Left ventricle myocardium superior (tissue), 1 donor: ENCODE measurements around the gene CRADD. TPM values are rescaled to one million over a fixed set of nuclear protein-coding genes. Genes with fewer than 3 reads are reported as not detected.

Experiments used
- ATAC-seq: fragments of 200-7000 bp; cut with Tn5 transposase; one replicate; pipeline ENCODE4 v1.9.1; 2020; ENCODE audit warnings: mild to moderate bottlenecking, moderate library complexity
- DNase-seq: peaks from one replicate; pipeline ENCODE4 v3.0.0-alpha.2; 2020
- intact Hi-C: fragments of 100-400 bp; cut with micrococcal nuclease; formaldehyde crosslinking; loops from one replicate; pipeline ENCODE4 v1.11.0; 2022
- total RNA-seq: library from RNA; stranded (reverse); fragmentation: NEBNext Ultra II Directional; extraction: Animal tissue kit (Norgen Biotek cat#: 25700); gene quantifications from one replicate; pipeline ENCODE4 v1.2.1, GENCODE V29; 2021
- donor health status: DM: no; HTN: yes; CAD: no; lungs with severe emphysema.

The CRADD gene
- total RNA-seq, 1 donor from 2014 or later: 30.4 TPM

DNA sequence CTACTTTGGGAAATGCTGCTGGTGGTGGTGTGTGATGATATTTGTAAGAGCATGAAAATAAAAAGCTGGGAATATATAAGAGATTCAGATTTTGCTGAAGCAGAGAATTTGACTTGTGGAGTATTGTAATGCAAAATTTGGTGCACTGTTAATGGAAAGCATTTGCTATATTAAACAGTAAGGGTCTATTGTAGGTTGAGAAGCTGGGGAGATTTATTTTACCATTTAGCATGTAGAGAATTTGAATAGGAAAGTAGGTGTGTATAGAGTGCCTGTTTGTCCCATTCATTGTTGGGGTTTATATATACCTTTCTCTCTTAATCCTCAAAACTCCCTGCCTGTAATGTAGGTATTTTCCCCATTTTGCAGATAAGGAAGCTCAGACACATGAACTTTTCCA lies 48.4 kb downstream of the CRADD start:
- DNase-seq (no peak), ATAC-seq (no peak)
- intact Hi-C loops: no loop called here

DNA sequence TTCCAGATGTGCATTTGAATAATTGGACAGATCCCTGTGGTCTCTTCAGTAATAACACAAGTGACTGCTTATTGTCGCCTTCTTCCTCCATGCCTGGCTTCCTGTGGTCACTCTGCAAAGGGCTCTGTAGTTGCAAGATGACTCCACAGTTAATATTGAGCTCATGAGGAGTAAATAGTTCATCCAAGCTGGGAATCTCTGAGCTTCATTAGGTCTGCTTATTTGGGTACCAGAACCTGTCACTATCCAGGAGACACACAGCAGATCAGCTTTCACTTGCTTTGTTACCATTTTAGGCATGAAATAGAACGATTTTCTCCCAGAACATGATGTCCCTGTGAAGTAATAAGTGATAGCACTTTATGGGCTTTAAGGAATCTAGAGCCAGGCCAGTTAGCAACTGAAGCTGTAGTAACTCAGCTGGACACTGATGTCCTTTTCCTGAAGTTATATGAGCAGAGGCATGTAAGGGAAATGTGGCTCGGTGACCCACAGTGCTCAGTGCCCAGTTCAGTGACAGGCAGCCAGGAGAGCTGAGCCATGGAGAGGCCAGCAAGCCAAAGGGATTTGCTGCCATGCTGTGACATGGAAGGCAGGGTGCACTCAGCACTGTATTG lies 50.1 kb downstream of the CRADD start:
- no peak for DNase-seq
- peak; percentile 82 for ATAC-seq
- intact Hi-C loops: no loop called here

DNA sequence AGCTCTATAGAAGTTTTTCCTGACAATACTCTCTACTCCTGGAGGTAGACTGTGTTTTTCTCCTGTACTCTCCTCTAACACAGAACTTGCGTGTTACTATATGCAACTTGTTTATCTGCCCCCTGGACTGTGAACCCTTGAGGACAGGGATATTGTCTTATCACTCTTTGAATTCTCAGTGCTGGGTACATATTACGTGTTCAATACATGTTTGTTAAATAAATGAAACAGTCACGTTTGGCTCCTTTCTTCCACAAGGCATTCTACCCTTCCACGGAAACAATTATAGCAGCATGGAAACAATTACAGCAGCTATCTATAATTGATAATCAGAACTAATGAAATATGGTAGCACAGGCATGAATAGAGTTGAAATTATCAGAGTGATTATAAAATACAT lies 50.7 kb downstream of the CRADD start:
- intact Hi-C loops: no loop called here
- no peak for DNase-seq
- ATAC-seq: no peak

DNA sequence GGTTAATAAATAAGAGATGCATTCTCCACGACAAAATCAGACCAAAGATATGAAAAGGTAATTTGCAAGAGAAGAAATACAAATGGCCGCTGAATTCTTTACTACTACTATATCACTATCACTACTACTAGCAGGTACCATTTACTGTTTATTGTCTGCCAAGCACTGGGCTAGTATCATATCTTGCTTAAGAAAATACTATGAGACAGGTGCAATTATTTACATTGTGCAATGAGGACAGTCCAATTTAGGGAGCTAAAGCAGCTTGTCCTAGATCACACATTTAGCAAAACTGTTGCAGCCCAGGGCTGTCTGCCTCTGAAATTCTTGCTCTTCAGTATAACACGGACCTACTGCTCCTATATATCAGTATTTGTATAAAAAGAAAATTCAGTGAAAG lies 52.8 kb downstream of the CRADD start:
- ATAC-seq (no peak), DNase-seq (no peak)
- intact Hi-C loops: no loop called here

DNA sequence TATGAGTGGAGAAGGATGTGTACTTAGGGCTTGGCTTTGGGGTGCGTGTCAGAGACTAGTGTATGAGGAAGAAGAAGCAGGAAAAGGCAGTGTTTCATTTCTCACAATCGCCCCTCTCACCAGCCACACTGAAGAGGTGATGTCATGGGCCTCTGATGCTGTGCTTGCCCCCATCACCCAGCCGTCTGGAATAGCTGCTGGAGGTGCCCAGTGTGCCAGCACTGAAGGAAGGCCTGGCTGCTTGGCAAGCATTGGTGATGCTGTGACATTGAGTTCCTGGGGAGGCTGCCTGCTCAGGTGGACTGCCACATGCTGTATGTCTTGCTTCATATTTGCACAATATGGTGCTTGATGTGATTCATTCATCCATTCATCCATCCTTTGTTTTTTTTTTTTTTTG lies 56.2 kb downstream of the CRADD start:
- intact Hi-C loops: no loop called here
- peak; percentile 67 for DNase-seq
- ATAC-seq: peak; percentile 88

DNA sequence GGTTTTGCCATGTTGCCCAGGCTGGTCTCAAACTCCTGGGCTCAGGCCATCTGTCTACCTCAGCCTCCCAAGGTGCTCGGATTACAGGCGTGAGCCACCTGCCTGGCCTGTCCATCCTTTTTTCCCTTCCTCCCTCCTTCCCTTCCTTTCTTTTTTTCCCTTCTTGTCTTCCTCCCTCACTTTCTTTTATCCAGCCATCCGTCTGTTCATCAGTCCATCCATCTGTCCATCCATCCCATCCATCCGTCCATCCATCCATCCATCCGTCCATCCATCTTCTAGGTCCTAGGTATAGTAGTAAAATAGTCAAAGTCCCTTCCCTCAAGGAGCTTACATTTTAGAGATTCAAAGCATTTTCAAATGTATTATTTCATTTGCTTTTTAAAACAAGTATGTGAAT lies 56.8 kb downstream of the CRADD start:
- no peak for DNase-seq
- ATAC-seq: no peak
- intact Hi-C loops: no loop called here

DNA sequence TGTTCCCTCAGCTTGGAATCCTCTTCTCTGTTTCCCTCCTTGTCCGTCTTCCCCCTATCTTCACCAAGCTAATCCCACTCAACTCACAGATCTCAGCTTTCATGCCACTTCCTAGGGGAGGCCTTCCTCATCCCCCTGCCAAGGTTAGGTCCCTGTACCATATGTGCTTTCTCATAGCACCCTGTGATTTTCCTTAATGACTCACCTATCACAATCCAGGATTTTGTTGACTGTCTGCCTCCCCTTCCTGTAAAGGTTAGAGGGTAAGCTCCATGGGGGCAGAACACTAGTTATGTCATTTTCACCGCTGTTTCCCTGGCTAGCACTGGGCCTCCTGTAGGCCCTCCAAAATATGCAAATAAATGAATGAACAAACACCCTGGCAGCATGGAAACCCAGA lies 57.6 kb downstream of the CRADD start:
- no peak for ATAC-seq
- intact Hi-C loops: no loop called here
- no peak for DNase-seq

DNA sequence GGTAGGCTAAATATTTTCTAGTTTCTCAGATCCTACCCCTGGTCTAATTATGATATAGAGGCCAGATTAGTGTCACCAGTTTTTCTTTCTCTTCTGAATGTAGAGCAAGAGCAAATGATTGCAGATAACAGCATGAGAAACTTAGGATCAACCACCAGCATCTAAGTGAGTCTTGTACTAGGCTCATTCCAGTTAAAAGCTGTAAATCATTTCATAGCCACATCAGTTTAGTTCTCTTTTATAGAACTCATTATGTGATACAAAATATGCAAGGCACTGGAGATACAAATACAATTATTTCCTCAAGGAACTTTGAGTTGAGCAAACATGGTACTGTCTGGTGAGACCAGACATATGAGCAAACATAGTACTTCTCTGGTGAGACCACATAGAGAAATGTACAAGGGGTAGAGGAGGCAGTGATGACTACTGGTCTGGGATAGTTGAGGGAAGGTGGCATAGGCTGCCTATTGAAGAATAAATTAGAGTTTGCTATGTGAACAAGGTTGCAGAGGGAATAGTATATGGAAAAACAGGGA lies 59.5 kb downstream of the CRADD start:
- ATAC-seq (no peak), DNase-seq (no peak)
- intact Hi-C loops: no loop called here

DNA sequence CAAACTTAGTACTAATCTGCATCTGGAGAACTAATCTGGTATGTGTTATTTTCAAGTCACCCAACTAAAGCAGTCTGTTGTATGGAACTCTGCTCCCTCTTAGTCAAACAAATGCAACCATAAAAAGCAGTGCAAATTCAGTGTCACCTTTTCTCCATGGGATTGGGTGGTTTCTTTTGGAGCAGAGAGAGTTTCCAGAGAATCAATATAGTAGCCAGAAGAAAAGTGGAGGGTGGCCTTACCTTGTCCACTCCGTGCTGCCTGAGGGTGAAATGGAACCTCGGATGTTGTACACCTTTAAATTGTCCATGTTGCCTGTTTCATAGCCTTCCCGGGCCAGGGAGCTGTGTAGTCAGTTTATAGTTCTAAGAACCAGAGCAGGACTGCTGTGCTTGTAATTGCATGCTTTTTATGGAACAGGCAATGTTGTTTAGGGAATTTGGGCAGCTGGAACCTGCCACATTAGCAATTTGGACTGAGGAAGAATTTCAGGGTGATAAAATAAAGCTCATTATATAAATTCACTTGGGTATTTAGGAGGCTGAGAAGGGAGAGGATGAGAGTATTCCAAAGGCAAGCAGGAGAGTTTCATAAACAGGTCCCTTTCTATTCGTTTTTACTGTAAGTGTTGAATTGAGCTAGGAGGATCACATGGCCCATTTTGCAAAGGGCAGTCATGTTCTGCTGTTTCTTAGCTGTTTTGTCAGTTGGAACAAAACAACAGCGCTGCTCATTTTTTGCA lies 60.5 kb downstream of the CRADD start:
- intact Hi-C loops: no loop called here
- DNase-seq: no peak
- ATAC-seq: peak; percentile 10

DNA sequence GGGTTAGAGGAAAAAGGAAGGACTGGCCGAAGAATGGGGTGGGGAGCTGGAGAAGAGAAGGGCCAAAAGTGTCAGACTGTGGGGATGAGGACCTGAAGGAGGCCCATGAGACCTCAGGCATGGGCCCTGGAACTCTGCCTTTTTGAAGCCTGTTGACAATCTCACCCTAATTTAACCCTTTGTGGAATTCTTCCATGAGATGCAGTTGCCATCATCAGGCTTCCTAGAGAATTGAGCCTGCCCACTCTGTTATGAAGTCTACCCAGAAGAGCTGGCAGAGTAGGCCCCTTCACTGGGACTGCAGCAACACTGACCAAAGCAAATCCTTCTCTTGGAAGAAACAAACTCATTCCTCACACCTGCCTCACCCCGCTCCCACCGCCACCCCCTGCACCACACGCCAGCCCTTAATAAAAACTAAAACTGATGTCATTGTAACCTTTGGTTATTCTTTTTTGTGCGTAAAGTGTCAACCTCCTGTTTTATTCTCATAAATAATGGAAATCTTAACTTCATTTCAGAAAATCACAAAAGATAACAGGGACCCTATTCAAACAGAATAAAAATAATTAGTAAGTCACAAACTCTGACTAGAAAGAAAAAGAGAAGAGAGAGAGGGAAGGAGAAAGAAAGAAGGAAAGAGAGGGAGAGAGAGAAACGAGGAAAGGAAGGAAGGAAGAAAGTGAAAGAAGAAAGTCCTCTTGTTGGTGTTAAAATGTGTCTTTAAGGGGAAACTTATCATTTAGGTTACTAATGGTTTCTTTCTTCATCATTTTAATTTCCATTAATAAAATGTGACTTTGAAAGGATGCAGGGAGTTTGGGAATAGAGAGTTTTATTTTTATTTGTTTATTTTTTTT lies 61.3 kb downstream of the CRADD start:
- DNase-seq: no peak
- intact Hi-C loops: no loop called here
- ATAC-seq: peak; percentile 14

DNA sequence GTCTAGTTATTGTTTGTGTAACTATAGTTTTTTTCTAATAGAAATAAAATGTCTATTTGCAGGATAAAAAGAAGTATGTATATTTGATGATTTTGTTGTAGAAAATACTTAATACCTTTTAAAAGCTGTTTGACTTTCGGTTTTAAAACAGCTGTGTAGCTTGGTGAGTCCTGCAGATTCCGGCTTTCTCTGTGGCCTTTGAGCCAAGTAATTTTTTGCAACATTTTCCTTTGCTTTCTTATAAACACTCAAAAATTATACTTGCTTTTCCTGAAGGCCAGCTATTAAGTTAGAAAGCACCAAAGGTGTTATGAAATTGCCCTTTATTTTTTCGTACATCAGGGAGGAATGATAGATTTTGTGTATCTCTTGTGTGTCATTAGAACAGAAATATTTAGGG lies 63.6 kb downstream of the CRADD start:
- no peak for ATAC-seq
- DNase-seq: no peak
- intact Hi-C loops: loop anchor here (5.0 kb wide), 1 partner anchor 148 kb away; no protein-coding TSS in a partner anchor

DNA sequence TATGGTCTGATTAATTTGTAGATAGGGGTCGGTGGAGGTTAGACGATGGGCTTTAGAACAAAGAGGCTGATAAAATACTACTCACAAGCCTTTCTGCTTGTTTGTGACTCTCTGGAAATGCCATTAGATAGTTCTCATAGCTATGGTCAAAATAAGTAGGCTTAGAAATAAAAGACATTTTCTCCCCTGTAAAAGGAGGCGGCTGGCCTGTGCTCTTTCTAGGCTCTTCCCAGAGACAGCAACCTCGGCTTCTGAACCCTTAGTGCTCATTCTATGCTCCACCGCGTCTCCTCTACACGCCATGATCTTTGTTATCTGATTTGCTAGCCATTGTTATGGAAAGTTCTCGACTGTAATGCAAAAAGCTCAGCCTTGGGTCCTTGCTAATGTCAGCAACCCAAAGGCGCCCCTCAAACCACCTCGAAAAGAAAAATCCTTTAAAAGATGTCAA lies 64.5 kb downstream of the CRADD start:
- intact Hi-C loops: loop anchor here (2.0 to 5.0 kb wide), 2 partner anchors 61 to 149 kb away; no protein-coding TSS in a partner anchor
- ATAC-seq: peak; percentile 40
- no peak for DNase-seq

DNA sequence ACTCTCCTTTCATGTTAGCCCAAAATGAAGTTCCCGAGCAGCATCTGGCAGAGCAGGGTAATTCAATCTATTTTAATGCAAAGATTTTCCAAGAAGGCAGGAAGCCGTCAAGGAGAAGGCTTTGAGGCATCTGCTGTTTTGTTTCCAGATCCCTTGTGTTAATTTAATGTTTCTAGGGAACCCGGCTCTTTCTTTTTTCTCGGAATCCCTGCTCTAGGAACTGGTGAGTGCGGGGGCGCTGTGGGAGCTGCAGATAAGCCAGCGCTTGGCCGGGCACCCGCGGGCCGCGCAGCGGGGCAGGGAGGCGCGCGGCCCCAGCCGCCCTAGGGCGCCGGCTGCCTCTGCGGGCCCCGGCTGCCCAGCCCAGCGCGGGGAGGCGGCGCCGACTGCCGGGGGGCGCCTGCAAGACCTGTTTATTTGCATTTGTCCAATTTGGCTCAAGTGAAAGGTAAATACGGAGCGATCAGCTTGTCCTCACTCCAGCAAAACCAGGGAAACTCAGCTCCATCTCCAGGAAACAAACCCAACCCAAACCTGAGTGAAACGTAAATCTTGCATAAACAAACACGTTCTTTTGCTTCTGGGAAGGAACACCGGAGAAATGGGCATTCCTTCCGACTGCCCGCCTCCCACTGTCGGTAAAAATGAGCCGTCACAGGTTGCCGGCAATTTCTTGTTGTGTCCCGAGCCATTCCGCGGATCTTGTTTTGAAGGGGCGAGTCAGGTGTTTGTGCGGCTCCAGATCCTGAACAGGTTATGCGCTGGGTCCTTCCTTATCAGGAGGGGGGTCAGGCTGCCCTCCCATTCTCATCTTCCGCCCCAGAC lies 65.1 kb downstream of the CRADD start:
- peak; percentile 87 for DNase-seq
- intact Hi-C loops: loop anchor here (2.0 to 5.0 kb wide), 2 partner anchors 62 to 150 kb away; no protein-coding TSS in a partner anchor
- ATAC-seq: peak; percentile 94

DNA sequence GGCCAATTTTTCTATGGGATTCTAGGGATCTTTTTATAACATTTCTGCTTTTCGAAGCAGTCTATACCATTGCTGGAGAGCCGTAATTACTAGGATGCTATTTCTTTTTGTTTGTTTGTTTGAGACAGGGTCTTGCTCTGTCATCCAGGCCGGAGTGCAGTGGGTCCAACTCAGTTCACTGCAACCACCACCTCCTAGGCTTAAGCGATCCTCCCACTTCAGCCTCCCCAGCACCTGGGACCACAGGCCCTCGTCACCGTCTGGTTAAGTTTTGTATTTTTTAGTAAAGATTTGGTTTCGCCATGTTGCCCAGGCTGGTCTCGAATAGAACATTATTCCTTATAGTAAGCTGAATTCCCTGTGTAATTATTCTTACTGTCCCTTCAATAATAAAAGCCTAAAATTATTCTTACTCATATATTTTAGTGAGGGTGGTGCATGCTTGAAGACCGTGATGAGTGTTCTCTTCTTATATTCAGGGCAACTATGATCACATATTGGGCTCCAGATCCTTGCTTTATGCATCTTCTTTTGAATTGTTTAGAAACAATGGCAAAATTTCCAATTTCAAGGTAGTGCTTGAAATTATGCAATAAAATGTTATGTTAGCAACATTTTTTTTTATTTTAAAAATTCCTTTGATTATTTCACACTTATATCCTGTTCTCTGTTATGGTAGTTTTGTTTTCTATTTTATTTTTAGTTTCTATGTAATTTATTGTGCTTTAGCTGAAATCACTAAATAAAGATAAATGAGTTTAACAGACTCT lies 66.2 kb downstream of the CRADD start:
- intact Hi-C loops: loop anchor here (2.0 to 5.0 kb wide), 2 partner anchors 63 to 151 kb away; no protein-coding TSS in a partner anchor
- DNase-seq: no peak

DNA sequence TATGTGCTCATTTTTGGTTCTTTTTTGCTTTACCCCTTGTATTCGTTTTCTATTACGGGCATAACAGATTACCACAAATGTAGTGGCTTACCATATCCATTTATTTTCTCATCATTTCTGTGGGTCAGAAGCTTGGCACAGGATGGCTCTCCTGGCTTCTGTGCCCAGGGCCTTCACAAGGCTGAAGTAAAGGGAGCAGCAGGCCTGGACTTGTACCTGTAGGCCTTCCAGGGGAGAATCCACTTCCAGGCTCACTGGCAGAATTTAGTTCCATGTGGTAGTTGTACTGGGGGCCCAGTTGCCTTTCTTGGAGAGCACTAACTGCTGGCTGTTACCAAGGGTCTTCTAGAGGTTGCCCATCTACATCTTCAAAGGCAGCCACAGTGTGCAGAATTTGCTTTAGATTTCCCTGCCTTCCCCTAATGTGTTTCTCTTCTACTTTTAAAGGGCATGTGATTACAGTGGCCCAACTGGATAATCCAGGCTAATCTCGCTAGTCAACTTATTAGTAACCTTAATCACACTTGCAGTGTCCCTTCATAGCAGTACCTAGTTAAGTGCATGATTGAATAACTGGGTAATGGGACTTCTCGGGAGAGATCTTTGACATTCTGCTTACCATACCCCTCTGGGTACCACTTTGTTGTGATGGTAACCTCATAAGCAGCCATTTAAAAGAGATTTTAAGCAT lies 67.0 kb downstream of the CRADD start:
- ATAC-seq (no peak), DNase-seq (no peak)
- intact Hi-C loops: loop anchor here (2.0 to 5.0 kb wide), 2 partner anchors 63 to 152 kb away; no protein-coding TSS in a partner anchor

More for the DNA sequence above, 66.2 kb downstream of the CRADD start:
- no peak for ATAC-seq

DNA sequence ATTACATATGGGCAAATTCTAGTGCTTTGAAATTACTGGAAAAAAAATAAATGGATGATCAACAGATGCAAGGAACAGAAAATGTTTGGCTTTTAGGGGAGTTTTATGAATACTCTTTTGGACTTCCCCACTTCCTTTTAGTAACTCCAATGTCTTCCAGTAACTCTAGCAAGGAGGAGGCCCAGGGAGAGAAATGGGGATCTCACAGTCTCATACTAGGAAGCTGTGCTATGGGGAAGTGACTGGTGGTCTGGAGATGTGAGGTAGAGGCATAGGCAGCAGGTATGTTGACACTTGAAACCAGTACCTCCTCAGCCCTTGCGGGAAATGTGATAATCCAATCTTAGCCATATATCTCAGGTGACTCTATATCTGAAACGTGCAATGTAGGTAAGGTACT lies 68.1 kb downstream of the CRADD start:
- intact Hi-C loops: no loop called here
- ATAC-seq (no peak), DNase-seq (no peak)

DNA sequence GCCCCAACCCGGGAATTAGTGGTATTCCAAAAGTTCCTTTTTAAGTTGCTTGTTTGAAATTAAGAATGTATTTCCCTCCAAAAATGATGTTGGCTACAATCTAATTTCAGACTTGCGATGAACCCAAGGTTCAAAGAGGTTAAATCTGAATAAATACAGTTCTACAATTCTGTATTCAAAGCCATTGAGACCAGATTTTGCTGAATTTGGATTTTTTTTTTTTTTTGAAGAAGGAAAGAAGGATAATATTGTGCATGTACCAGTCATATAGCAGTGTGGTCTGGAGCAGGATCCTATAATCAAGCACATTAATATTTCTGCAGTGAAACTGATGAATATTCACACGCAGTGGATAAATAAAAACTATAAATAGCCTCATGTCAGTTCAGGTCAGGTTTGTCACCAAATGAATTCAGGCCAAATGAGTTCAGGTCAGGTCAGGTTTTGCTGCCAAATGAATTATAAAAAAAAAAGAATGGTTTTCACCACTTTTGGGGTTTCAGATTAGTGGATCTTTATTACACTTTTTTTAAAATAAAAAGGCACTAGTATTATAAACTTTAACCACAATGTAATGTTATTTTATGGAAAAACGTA lies 69.5 kb downstream of the CRADD start:
- intact Hi-C loops: no loop called here
- no peak for DNase-seq
- ATAC-seq: no peak
